ENCODE data around the gene FIBCD1.

FIBCD1 gene

DNA sequence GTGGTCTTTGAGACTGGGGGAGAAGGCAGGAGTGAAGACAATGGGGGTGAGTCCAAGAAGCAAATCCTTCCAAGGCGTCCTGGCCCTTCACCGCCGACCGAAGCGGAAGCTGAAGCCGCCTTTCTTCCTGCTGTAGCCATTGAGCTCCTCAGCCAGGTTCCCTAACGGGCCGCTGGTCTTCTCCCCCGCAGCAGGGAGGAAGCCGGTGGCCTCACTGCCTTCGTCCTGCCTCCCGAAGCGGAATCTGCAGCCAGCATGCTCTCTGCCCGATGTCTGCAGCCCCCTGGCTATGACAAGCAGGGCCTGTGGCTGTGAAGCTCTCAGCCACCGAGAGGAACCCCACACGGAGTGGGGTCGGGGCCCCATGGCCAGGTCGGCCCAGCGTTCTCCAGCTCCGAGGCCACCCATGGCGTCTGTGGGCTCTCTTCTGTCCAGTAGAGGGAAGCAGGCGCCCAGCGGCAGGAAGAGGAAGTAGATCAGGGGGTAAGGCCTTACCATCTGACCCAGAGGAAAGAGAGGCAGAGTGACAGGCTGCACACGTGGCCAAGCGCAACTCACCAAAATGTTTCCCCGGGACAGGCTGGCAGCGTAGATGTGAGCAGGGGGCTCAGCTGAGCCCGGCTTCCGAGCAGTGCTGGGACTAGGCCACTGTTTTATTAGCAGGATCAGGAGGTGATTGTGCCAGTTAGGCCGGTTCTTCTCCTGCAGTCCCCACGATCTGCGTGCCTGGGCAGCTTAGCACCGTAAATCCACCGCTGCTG is 45.5 kb downstream of the FIBCD1 start:
- FAIRE-seq = no peak

DNA sequence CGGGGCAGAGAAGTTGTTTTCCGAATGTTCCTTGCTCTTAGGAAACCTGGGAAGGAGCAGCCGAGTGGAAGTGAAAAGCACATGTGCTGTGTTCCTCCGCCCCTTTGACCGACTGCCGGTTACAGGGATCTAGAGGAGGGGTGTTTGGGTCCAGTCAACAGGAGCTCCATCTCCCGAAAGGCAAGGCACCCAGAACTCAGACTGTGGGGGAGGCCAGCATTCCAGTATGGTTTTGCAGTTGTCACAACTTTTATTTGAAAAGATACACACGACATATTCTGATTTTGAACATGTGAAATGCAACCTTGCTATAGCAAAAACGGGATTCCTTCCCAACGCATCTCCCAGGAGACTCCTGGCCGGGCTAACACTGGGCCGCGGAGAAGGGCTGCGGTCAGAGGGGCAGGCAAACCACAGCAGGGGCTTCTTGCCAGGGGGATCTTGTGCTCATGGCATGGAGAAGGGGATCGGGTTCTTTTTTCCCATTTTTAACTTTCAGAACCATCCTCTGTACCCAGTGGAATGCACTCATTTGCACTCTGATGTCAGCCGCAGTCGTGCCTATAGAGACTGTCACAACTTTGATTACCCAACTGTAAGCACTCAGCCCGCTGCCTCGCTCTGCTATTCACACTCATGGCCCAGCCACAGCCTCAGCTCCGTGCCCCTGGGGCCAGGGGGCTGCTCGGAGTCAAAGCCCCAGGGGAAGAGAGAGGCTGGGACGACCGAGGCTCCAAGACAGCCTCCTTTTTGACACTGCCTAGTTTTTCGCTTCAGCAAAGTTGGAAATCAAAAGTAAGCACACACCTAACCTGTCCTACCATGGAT is 46.4 kb downstream of the FIBCD1 start:
- FAIRE-seq = no peak

DNA sequence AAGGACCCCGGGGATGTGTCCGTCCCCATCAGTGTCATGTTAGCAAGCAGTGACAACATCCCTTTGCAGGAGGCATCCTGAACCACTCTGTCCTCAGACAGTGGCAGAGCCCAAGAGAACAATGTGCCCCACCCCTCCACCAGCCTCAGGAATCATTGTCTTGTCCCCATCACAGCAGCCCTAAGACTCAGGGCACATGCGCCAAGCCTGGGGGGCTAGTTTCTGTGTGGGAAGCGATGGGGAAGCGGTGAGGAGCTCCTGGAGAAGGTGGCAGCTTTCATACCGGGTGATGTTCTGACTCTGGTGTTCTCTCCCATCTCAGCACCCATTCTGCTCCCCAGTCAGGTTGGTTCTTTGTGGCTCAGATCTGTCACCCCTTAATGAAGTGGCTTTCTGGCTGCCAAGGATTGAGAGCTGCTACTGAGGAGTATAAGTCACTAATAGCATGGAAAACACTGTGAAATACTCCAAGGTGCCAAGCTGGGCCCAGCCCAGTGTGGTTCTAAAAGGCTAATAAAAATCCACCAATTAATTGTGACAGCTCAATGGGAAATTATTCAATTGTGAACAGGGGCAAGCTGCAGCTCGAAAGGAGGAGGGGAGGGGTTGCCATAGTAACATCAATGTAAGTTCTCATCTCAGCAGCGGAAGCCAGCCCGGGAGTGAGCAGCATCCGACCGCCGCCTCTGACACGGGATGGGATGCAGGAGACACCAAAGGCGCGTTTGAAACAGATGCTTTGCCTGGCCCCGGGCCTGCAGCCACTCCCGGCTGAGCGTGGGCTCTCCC is 47.2 kb downstream of the FIBCD1 start:
- FAIRE-seq = no peak

DNA sequence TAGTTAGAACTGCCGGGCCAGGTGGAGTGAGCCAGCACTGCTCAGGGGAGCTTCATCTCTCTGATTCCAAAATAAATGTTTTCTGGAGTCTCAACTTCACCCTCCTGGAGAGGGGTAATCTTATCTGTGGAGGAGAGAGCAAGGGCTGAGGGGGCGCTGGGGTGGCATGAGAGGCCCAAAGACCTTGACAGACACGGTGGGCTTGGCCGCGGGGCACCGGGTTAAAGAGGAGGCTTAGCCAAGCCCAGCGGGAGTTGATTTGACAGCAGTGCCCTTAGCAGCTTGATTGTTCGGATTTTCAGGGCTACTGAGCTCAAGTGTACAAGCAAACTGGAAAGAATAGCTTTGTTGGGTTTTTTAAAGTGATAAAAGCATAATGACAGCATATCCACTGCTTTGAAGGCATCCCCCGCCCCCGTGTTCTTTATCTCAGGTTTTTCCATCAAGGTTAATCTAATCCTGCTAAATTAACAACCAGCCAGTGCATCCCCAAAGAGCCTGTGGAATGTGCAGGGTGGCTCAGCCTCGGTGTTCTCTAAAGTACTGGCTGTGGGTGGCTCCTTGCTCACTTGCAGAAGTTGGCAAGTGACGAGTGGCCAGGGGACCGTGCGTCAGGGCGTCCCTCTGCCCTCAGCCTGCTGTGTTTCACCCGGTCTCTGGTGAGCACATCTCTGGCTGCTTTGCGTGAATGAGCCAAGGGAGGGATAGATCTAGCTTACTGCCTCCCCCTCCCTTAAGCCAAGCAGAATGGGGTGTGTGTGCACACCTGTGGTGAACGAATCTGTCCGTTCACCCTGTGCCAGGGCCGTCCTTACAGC is 48.0 kb downstream of the FIBCD1 start:
- no peak for FAIRE-seq

- FAIRE-seq = no peak
Observed at GRCh38 chr9:130890124-130890523, 48.9 kb downstream of the FIBCD1 start.

GRCh38 chr9:130888146-130888885 is 50.7 kb downstream of the FIBCD1 start:
- FAIRE-seq = no peak

GRCh38 chr9:130887494-130888144 is 51.4 kb downstream of the FIBCD1 start:
- no peak for FAIRE-seq

DNA sequence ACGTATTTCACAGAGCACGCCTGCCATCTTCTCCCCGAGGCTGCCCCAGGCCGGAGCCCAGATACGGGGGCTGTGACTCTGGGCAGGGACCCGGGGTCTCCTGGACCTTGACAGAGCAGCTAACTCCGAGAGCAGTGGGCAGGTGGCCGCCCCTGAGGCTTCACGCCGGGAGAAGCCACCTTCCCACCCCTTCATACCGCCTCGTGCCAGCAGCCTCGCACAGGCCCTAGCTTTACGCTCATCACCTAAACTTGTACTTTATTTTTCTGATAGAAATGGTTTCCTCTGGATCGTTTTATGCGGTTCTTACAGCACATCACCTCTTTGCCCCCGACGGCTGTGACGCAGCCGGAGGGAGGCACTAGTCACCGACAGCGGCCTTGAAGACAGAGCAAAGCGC is 52.1 kb downstream of the FIBCD1 start:
- no peak for FAIRE-seq

- no peak for FAIRE-seq
Observed at GRCh38 chr9:130885484-130886375, 53.3 kb downstream of the FIBCD1 start.

DNA sequence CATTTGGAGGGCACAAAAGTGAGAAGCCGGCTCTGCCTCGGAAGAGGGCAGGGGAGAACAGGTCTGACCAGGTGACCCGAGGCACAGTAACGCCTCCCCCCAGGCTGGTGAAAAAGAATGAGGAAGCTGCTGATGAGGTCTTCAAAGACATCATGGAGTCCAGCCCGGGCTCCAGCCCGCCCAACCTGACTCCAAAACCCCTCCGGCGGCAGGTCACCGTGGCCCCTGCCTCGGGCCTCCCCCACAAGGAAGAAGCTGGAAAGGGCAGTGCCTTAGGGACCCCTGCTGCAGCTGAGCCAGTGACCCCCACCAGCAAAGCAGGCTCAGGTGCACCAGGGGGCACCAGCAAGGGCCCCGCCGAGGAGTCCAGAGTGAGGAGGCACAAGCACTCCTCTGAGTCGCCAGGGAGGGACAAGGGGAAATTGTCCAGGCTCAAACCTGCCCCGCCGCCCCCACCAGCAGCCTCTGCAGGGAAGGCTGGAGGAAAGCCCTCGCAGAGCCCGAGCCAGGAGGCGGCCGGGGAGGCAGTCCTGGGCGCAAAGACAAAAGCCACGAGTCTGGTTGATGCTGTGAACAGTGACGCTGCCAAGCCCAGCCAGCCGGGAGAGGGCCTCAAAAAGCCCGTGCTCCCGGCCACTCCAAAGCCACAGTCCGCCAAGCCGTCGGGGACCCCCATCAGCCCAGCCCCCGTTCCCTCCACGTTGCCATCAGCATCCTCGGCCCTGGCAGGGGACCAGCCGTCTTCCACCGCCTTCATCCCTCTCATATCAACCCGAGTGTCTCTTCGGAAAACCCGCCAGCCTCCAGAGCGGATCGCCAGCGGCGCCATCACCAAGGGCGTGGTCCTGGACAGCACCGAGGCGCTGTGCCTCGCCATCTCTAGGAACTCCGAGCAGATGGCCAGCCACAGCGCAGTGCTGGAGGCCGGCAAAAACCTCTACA is 54.2 kb downstream of the FIBCD1 start:
- FAIRE-seq = no peak

- no peak for FAIRE-seq
Observed at GRCh38 chr9:130884111-130884531, 54.9 kb downstream of the FIBCD1 start.

DNA sequence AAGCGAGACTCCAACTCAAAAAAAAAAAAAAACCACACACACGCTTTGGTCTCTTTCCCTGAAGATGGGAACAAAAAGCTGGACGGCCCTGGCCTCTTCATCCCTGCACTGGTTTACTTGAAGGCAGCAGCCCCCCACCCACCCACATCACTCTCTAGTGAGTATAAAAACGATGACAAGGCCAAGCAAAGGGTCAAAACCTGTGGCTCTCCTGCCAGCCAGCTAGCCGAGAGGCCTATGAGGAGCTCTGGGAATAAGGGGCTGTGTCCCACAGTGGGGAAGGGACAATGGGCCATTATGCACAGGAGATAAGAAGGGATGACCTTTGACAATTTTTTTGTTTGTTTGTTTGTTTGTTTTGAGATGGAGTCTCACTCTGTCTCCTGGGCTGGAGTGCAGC is 55.6 kb downstream of the FIBCD1 start:
- no peak for FAIRE-seq

DNA sequence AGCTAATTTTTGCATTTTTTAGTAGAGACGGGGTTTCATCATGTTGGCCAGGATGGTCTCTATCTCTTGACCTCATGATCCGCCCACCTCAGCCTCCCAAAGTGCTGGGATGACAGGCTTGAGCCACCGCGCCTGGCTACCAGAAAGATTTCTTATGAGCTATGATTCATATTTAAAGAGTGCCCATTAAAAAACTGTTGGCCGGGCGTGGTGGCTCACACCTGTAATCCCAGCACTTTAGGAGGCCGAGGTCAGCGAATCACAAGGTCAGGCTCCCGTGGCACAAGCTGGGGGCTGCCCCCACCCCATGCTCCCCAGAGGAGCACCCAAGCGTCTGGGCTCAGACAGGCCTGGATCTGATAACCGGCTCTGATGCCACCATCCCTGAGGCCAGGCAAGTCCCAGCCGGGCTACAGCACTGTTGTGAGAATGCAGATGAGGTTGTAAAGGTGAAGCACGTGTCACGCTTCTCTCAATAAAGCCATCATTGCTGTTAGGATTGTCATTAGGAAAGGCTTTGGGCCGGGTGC is 56.3 kb downstream of the FIBCD1 start:
- no peak for FAIRE-seq

GRCh38 chr9:130881516-130881915 is 57.5 kb downstream of the FIBCD1 start:
- no peak for FAIRE-seq

GRCh38 chr9:130880599-130881220 is 58.3 kb downstream of the FIBCD1 start:
- no peak for FAIRE-seq

- FAIRE-seq = no peak
Observed at GRCh38 chr9:130879863-130880411, 59.1 kb downstream of the FIBCD1 start.

GRCh38 chr9:130878295-130878694 is 60.8 kb downstream of the FIBCD1 start:
- no peak for FAIRE-seq

- FAIRE-seq = no peak
Observed at GRCh38 chr9:130877300-130877699, 61.7 kb downstream of the FIBCD1 start.
